SK-N-SH treated with all-trans-retinoic acid at 6 μM for 48 hours (cell line): ENCODE results near the gene RPL36AL.

ENCODE experiments used
- ATAC-seq: fragments of 200-7000 bp; cut with Tn5 transposase; 3 replicates; pipeline ENCODE4 v1.9.1; 2020; ENCODE audit warnings: mild to moderate bottlenecking, moderate library complexity
- ARNTL ChIP-seq: fragments of 450-650 bp; formaldehyde crosslinking; IDR thresholded peaks from 2 replicates; pipeline ENCODE4 v1.5.0; 2020; ENCODE audit warnings: low read depth, mild to moderate bottlenecking, moderate library complexity, borderline replicate concordance
- BACH2 ChIP-seq: fragments of 250-450 bp; sonication (Bioruptor Pico); IDR thresholded peaks from 2 replicates; pipeline ENCODE4 v1.9.0; 2021; ENCODE audit warnings: mild to moderate bottlenecking, borderline replicate concordance
- GLIS3 ChIP-seq: fragments of 250-450 bp; sonication (Bioruptor Pico); IDR thresholded peaks from 2 replicates; pipeline ENCODE4 v1.5.0; 2020; ENCODE audit warnings: mild to moderate bottlenecking, moderate library complexity
- ISL1 ChIP-seq: fragments of 250-450 bp; sonication (Bioruptor Pico); IDR thresholded peaks from 2 replicates; pipeline ENCODE4 v2.1.2; 2022; ENCODE audit warnings: mild to moderate bottlenecking, moderate library complexity
- OSR1 ChIP-seq: fragments of 250-450 bp; sonication (Bioruptor Pico); IDR thresholded peaks from 2 replicates; pipeline ENCODE4 v1.8.0; 2022; ENCODE audit warnings: moderate library complexity, mild to moderate bottlenecking, inconsistent platforms
- PPARA ChIP-seq: fragments of 250-450 bp; sonication (Bioruptor Pico); IDR thresholded peaks from 2 replicates; pipeline ENCODE4 v1.5.0; 2020; ENCODE audit warnings: mild to moderate bottlenecking, borderline replicate concordance
- SNAI2 ChIP-seq: fragments of 250-450 bp; sonication (Bioruptor Pico); IDR thresholded peaks from 2 replicates; pipeline ENCODE4 v1.5.0; 2020; ENCODE audit warnings: mild to moderate bottlenecking, moderate library complexity
- TCF4 ChIP-seq: fragments of 250-450 bp; sonication (Bioruptor Pico); IDR thresholded peaks from 2 replicates; pipeline ENCODE4 v1.8.0; 2021; ENCODE audit warnings: mild to moderate bottlenecking, moderate library complexity, borderline replicate concordance
- TOX ChIP-seq: fragments of 250-450 bp; sonication (Bioruptor Pico); IDR thresholded peaks from 2 replicates; pipeline ENCODE4 v1.8.0; 2021; ENCODE audit warnings: mild to moderate bottlenecking, moderate library complexity, borderline replicate concordance
- ZC3H10 ChIP-seq: fragments of 250-450 bp; sonication (Bioruptor Pico); IDR thresholded peaks from 2 replicates; pipeline ENCODE4 v1.5.1; 2021; ENCODE audit warnings: mild to moderate bottlenecking, moderate library complexity
- ZFP3 ChIP-seq: fragments of 250-450 bp; sonication (Bioruptor Pico); IDR thresholded peaks from 2 replicates; pipeline ENCODE4 v1.5.0; 2020; ENCODE audit warnings: mild to moderate bottlenecking, moderate library complexity
- ZFP30 ChIP-seq: fragments of 450-650 bp; formaldehyde crosslinking; IDR thresholded peaks from 2 replicates; pipeline ENCODE4 v1.5.0; 2022; ENCODE audit warnings: mild to moderate bottlenecking, moderate library complexity
- ZNF565 ChIP-seq: fragments of 450-650 bp; formaldehyde crosslinking; conservative IDR thresholded peaks from 2 replicates; pipeline ENCODE4 v1.5.0; 2020; ENCODE audit warnings: low read depth, mild to moderate bottlenecking, moderate library complexity
- ZNF70 ChIP-seq: fragments of 450-650 bp; formaldehyde crosslinking; IDR thresholded peaks from 2 replicates; pipeline ENCODE4 v1.5.0; 2020; ENCODE audit warnings: mild to moderate bottlenecking, moderate library complexity
- ZNF8 ChIP-seq: fragments of 450-650 bp; formaldehyde crosslinking; IDR thresholded peaks from 2 replicates; pipeline ENCODE4 v1.5.0; 2020; ENCODE audit warnings: mild to moderate bottlenecking, moderate library complexity
- TF ChIP-seq, protein P1 (sequence below): fragments of 250-450 bp; sonication (Bioruptor Pico); IDR thresholded peaks from 2 replicates; pipeline ENCODE4 v1.8.0; 2020; ENCODE audit warnings: mild to moderate bottlenecking, moderate library complexity, borderline replicate concordance
- TF ChIP-seq, protein P2 (sequence below): fragments of 250-450 bp; sonication (Bioruptor Pico); IDR thresholded peaks from 2 replicates; pipeline ENCODE4 v1.5.0; 2020; ENCODE audit warnings: mild to moderate bottlenecking, moderate library complexity
- TF ChIP-seq, protein P3 (sequence below): fragments of 250-450 bp; sonication (Bioruptor Pico); IDR thresholded peaks from 2 replicates; pipeline ENCODE4 v1.8.0; 2021; ENCODE audit warnings: low read depth, mild to moderate bottlenecking, moderate library complexity, borderline replicate concordance
- TF ChIP-seq, protein P4 (sequence below): fragments of 250-450 bp; sonication (Bioruptor Pico); IDR thresholded peaks from 2 replicates; pipeline ENCODE4 v1.5.1; 2020; ENCODE audit warnings: low read depth, mild to moderate bottlenecking, moderate library complexity

The RPL36AL gene

DNA sequence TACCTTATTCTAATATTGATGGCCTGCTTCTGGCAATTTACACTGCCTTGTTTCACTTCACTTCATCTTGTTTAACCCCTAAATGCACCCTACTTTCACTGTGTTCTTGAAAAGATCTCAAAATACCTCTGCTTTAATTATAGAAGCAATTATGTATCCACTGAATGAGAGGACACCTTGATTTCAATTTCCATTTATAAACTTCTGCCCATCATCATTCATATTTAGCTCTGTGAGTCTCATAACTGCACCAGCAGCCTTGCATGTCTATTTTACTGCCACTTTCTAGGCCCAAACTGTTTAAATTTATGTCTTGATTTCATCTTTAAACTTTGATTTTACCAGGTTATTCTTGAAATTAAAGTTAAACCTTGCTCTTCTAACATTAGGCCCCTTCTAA, 21.7 kb upstream of the RPL36AL start:
- ATAC-seq, result no peak
- TF ChIP-seq SNAI2 (CRISPR knock-in tag), result no peak
- TF ChIP-seq GLIS3, result no peak
- no peak for TF ChIP-seq ZC3H10 (CRISPR knock-in tag)
- no peak for TF ChIP-seq TOX (CRISPR knock-in tag)
- TF ChIP-seq, protein P1, sequence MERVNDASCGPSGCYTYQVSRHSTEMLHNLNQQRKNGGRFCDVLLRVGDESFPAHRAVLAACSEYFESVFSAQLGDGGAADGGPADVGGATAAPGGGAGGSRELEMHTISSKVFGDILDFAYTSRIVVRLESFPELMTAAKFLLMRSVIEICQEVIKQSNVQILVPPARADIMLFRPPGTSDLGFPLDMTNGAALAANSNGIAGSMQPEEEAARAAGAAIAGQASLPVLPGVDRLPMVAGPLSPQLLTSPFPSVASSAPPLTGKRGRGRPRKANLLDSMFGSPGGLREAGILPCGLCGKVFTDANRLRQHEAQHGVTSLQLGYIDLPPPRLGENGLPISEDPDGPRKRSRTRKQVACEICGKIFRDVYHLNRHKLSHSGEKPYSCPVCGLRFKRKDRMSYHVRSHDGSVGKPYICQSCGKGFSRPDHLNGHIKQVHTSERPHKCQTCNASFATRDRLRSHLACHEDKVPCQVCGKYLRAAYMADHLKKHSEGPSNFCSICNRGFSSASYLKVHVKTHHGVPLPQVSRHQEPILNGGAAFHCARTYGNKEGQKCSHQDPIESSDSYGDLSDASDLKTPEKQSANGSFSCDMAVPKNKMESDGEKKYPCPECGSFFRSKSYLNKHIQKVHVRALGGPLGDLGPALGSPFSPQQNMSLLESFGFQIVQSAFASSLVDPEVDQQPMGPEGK (CRISPR knock-in tag), result no peak
- no peak for TF ChIP-seq TCF4 (CRISPR knock-in tag)
- TF ChIP-seq ISL1 (CRISPR knock-in tag), result no peak
- TF ChIP-seq, protein P2, sequence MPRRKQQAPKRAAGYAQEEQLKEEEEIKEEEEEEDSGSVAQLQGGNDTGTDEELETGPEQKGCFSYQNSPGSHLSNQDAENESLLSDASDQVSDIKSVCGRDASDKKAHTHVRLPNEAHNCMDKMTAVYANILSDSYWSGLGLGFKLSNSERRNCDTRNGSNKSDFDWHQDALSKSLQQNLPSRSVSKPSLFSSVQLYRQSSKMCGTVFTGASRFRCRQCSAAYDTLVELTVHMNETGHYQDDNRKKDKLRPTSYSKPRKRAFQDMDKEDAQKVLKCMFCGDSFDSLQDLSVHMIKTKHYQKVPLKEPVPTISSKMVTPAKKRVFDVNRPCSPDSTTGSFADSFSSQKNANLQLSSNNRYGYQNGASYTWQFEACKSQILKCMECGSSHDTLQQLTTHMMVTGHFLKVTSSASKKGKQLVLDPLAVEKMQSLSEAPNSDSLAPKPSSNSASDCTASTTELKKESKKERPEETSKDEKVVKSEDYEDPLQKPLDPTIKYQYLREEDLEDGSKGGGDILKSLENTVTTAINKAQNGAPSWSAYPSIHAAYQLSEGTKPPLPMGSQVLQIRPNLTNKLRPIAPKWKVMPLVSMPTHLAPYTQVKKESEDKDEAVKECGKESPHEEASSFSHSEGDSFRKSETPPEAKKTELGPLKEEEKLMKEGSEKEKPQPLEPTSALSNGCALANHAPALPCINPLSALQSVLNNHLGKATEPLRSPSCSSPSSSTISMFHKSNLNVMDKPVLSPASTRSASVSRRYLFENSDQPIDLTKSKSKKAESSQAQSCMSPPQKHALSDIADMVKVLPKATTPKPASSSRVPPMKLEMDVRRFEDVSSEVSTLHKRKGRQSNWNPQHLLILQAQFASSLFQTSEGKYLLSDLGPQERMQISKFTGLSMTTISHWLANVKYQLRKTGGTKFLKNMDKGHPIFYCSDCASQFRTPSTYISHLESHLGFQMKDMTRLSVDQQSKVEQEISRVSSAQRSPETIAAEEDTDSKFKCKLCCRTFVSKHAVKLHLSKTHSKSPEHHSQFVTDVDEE (CRISPR knock-in tag), result no peak
- no peak for TF ChIP-seq PPARA (CRISPR knock-in tag)

DNA sequence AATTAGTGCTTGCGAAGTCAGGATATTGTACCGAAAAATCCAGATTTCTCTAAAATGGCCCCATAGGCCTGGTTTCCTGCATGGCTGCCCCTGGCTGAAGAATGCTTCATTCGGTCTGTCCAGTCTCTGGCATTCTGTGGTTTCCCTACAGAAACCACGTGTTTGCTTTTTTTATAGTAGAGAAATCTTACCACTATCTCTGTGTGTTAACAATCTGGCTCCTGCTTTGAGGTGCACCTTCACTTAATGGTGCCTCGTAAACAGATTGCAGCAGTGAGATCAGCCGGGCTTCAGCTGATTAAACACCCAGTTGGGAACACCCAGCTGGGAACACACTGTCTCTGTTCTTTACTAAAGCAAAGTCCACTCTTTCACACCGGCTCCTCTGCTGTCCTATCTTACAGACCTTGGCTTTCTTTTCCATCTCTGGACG, 21.3 kb upstream of the RPL36AL start:
- no peak for TF ChIP-seq ARNTL
- TF ChIP-seq ZFP3 (CRISPR knock-in tag), result no peak
- no peak for TF ChIP-seq OSR1
- TF ChIP-seq, all 23 proteins: peak for 0
- peak; percentile 57 for ATAC-seq

DNA sequence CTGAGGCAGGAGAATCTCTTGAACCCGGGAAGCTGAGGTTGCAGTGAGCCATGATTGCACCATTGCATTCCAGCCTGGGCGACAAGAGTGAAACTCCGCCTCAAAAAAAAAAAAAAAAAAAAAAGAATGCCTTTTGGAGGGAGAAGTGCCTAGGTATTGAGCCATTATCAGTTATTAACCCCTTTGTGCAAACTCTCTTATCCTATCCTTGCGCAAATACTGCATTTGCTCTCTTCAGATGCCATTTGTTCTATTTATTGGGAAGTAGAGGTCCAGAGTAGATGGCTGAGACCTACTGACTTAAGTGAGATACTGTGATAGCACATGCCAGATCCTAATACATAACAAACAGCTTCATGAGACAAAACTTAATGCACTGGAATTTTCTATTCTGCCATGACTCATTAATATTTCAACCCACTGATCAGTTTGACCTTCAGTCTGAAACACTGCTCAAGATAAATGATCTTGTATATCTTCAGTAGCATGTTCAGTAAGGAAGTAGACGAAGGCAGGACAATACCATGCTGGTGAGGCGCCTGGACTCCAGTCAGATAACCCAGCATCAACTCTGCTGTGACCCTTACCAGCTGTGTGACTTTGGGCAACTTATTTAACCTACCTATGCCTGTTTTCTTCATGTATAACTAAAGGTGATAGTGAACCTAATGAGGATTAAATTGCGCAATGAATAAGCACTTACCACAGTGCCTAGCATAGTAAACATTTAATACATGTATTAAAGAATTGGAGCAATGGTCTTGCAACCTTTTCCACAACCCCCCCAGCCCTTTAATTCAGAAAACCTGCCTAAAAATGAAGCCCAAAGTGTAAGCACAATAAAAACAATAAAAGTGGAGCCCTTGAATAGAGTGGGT, 20.4 kb upstream of the RPL36AL start:
- TF ChIP-seq ZNF565 (CRISPR knock-in tag) (no peak), SNAI2 (CRISPR knock-in tag) (no peak), ISL1 (CRISPR knock-in tag) (no peak), ZFP30 (no peak), ZFP3 (CRISPR knock-in tag) (no peak), TOX (CRISPR knock-in tag) (no peak), ARNTL (no peak), ZNF70 (CRISPR knock-in tag) (no peak), ZNF8 (no peak), GLIS3 (no peak), PPARA (CRISPR knock-in tag) (no peak), TCF4 (CRISPR knock-in tag) (no peak), OSR1 (no peak), BACH2 (CRISPR knock-in tag) (no peak)
- TF ChIP-seq, protein P3, sequence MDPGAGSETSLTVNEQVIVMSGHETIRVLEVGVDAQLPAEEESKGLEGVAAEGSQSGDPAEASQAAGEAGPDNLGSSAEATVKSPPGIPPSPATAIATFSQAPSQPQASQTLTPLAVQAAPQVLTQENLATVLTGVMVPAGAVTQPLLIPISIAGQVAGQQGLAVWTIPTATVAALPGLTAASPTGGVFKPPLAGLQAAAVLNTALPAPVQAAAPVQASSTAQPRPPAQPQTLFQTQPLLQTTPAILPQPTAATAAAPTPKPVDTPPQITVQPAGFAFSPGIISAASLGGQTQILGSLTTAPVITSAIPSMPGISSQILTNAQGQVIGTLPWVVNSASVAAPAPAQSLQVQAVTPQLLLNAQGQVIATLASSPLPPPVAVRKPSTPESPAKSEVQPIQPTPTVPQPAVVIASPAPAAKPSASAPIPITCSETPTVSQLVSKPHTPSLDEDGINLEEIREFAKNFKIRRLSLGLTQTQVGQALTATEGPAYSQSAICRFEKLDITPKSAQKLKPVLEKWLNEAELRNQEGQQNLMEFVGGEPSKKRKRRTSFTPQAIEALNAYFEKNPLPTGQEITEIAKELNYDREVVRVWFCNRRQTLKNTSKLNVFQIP (CRISPR knock-in tag), result no peak
- TF ChIP-seq, protein P2 (CRISPR knock-in tag), result no peak
- TF ChIP-seq, protein P4, sequence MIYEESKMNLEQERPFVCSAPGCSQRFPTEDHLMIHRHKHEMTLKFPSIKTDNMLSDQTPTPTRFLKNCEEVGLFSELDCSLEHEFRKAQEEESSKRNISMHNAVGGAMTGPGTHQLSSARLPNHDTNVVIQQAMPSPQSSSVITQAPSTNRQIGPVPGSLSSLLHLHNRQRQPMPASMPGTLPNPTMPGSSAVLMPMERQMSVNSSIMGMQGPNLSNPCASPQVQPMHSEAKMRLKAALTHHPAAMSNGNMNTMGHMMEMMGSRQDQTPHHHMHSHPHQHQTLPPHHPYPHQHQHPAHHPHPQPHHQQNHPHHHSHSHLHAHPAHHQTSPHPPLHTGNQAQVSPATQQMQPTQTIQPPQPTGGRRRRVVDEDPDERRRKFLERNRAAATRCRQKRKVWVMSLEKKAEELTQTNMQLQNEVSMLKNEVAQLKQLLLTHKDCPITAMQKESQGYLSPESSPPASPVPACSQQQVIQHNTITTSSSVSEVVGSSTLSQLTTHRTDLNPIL (CRISPR knock-in tag), result no peak
- peak; percentile 32 for ATAC-seq
